Testis (tissue), 2 donors: ENCODE measurements around the gene GJD4.

Source experiments
- CTCF ChIP-seq, 3 experiments: fragments of 450-650 bp in 2 of 3; fragments of 200-600 bp in 1 of 3; sonication (generic) in 1 of 3; IDR thresholded peaks; one replicate each; pipeline ENCODE4 v1.5.1; 2016 to 2019; ENCODE audit warnings: antibody characterized with exemption in 3 of 3, mild to moderate bottlenecking in 2 of 3, moderate library complexity in 1 of 3
- POLR2A ChIP-seq: fragments of 450-650 bp; IDR thresholded peaks from one replicate; pipeline ENCODE4 v1.6.1; 2017; ENCODE audit warnings: antibody characterized with exemption, mild to moderate bottlenecking, moderate library complexity

- no peak for TF ChIP-seq CTCF (IDR thresholded peaks at IDR 0.05)
- TF ChIP-seq POLR2A = no peak
These were observed 37.2 kb upstream of the GJD4 start for GRCh38 chr10:35567951-35568350.
